DOHH2 (cell line): ENCODE measurements around the gene DTNB.

Source experiments
- H3F3A ChIP-seq: fragments of 200-600 bp; sonication (generic), shearing (Covaris generic); 2 replicates; pipeline ENCODE4 v1.6.0; 2016; ENCODE audit warnings: antibody characterized with exemption, mild to moderate bottlenecking; ENCODE audit not compliant: control insufficient read depth, insufficient read depth
- H3K27ac ChIP-seq: fragments of 200-600 bp; sonication (generic); 2 replicates; pipeline ENCODE4 v1.5.1; 2014; ENCODE audit warnings: low read depth, mild to moderate bottlenecking, low read length, moderate library complexity
- H3K27me3 ChIP-seq: fragments of 200-600 bp; sonication (generic); 2 replicates; pipeline ENCODE4 v1.6.1; 2014; ENCODE audit warnings: mild to moderate bottlenecking, low read length, mixed read lengths; ENCODE audit not compliant: control insufficient read depth
- H3K36me3 ChIP-seq: fragments of 200-600 bp; sonication (generic); 2 replicates; pipeline ENCODE4 v1.6.1; 2014; ENCODE audit warnings: mild to moderate bottlenecking, low read length, moderate library complexity, mixed read lengths; ENCODE audit not compliant: control insufficient read depth
- H3K4me1 ChIP-seq: fragments of 200-600 bp; sonication (generic); 2 replicates; pipeline ENCODE4 v1.6.1; 2014; ENCODE audit warnings: mild to moderate bottlenecking, low read length, mixed read lengths; ENCODE audit not compliant: control insufficient read depth
- H3K4me2 ChIP-seq: fragments of 200-600 bp; sonication (generic); 2 replicates; pipeline ENCODE4 v1.6.0; 2014; ENCODE audit warnings: mild to moderate bottlenecking, low read length, moderate library complexity
- H3K4me3 ChIP-seq: fragments of 200-600 bp; sonication (generic); 2 replicates; pipeline ENCODE4 v1.5.1; 2014; ENCODE audit warnings: mild to moderate bottlenecking, low read length, mixed read lengths
- H3K79me2 ChIP-seq: fragments of 200-600 bp; sonication (generic); 2 replicates; pipeline ENCODE4 v1.6.1; 2014; ENCODE audit warnings: mild to moderate bottlenecking, low read length, mixed read lengths; ENCODE audit not compliant: control insufficient read depth
- H3K9me2 ChIP-seq: fragments of 200-600 bp; sonication (generic); replicated peaks from 2 replicates; pipeline ENCODE4 v1.6.1; 2014; ENCODE audit warnings: mild to moderate bottlenecking, low read length, mixed read lengths; ENCODE audit not compliant: control insufficient read depth
- H3K9me3 ChIP-seq: fragments of 200-600 bp; sonication (generic); 2 replicates; pipeline ENCODE4 v1.6.1; 2014; ENCODE audit warnings: antibody characterized with exemption, low read length, mixed read lengths; ENCODE audit not compliant: control insufficient read depth, insufficient read depth
- H4K20me1 ChIP-seq: fragments of 200-600 bp; sonication (generic); 2 replicates; pipeline ENCODE4 v1.6.0; 2014; ENCODE audit warnings: low read depth, mild to moderate bottlenecking, antibody characterized with exemption, low read length, moderate library complexity; ENCODE audit not compliant: control insufficient read depth, insufficient read depth
- CTCF ChIP-seq: fragments of 200-600 bp; sonication (generic); IDR thresholded peaks from one replicate; pipeline ENCODE4 v1.5.1; 2014; ENCODE audit warnings: antibody characterized with exemption, mild to moderate bottlenecking, low read depth, low read length; ENCODE audit not compliant: poor library complexity, severe bottlenecking
- EZH2phosphoT487 ChIP-seq: fragments of 200-600 bp; sonication (generic); IDR thresholded peaks from 2 replicates; pipeline ENCODE4 v1.6.1; 2017; ENCODE audit warnings: borderline replicate concordance, mild to moderate bottlenecking, antibody characterized with exemption, low read length, moderate library complexity, mixed read lengths

The DTNB gene

GRCh38 chr2:25339211-25339674, 334.1 kb downstream of the DTNB start:
- no peaks in the 10 kb centered on the region for H3K9me3 ChIP-seq
- no peak overlapping the region for H3K4me2 ChIP-seq
- no peak for TF ChIP-seq EZH2phosphoT487
- TF ChIP-seq CTCF, result no peak
- H3K27me3 ChIP-seq, result no peaks in the 10 kb centered on the region
- H3K4me1 ChIP-seq, result peaks cover 9% of the 10 kb centered on the region
- H3F3A ChIP-seq, result no peaks in the 10 kb centered on the region
- H3K9me2 ChIP-seq, result no peaks in the 10 kb centered on the region
- H4K20me1 ChIP-seq, result no peaks in the 10 kb centered on the region; the same call in 1 of the 2 replicates
- H3K36me3 ChIP-seq, result no peaks in the 10 kb centered on the region
- H3K27ac ChIP-seq, result no peak overlapping the region
- H3K4me3 ChIP-seq, result no peak overlapping the region
- no peaks in the 10 kb centered on the region for H3K79me2 ChIP-seq

- H3K4me1 ChIP-seq, result peaks cover 15% of the 10 kb centered on the region
- no peaks in the 10 kb centered on the region for H3K27me3 ChIP-seq
- no peak overlapping the region for H3K4me2 ChIP-seq
- no peaks in the 10 kb centered on the region for H3K9me2 ChIP-seq
- H3K9me3 ChIP-seq, result no peaks in the 10 kb centered on the region
- H3K27ac ChIP-seq, result no peak overlapping the region
- no peaks in the 10 kb centered on the region for H3K36me3 ChIP-seq
- no peak overlapping the region for H3K4me3 ChIP-seq
- H3F3A ChIP-seq, result no peaks in the 10 kb centered on the region
- H3K79me2 ChIP-seq, result no peaks in the 10 kb centered on the region
- H4K20me1 ChIP-seq, result no peaks in the 10 kb centered on the region; the same call in 1 of the 2 replicates
- no peak for TF ChIP-seq EZH2phosphoT487
These were observed 335.0 kb downstream of the DTNB start for GRCh38 chr2:25338401-25338800.

GRCh38 chr2:25337891-25338290, 335.5 kb downstream of the DTNB start:
- no peaks in the 10 kb centered on the region for H3K79me2 ChIP-seq
- no peaks in the 10 kb centered on the region; the same call in 1 of the 2 replicates for H4K20me1 ChIP-seq
- no peaks in the 10 kb centered on the region for H3F3A ChIP-seq
- no peak overlapping the region for H3K4me3 ChIP-seq
- no peaks in the 10 kb centered on the region for H3K9me3 ChIP-seq
- H3K27ac ChIP-seq, result no peak overlapping the region
- H3K4me2 ChIP-seq, result no peak overlapping the region
- H3K27me3 ChIP-seq, result no peaks in the 10 kb centered on the region
- no peak for TF ChIP-seq CTCF
- TF ChIP-seq EZH2phosphoT487, result no peak
- no peaks in the 10 kb centered on the region for H3K9me2 ChIP-seq
- no peaks in the 10 kb centered on the region for H3K36me3 ChIP-seq
- H3K4me1 ChIP-seq, result peaks cover 15% of the 10 kb centered on the region

GRCh38 chr2:25337276-25337675, 336.1 kb downstream of the DTNB start:
- no peaks in the 10 kb centered on the region for H3K9me3 ChIP-seq
- no peaks in the 10 kb centered on the region; the same call in 1 of the 2 replicates for H4K20me1 ChIP-seq
- peaks cover 12% of the 10 kb centered on the region for H3K4me1 ChIP-seq
- no peak overlapping the region for H3K4me3 ChIP-seq
- no peak overlapping the region for H3K27ac ChIP-seq
- H3K4me2 ChIP-seq, result no peak overlapping the region
- H3K9me2 ChIP-seq, result no peaks in the 10 kb centered on the region
- TF ChIP-seq CTCF, result no peak
- no peak for TF ChIP-seq EZH2phosphoT487
- H3K36me3 ChIP-seq, result no peaks in the 10 kb centered on the region
- H3K79me2 ChIP-seq, result no peaks in the 10 kb centered on the region
- H3F3A ChIP-seq, result no peaks in the 10 kb centered on the region
- H3K27me3 ChIP-seq, result no peaks in the 10 kb centered on the region
